OCI-LY7 (cell line): ENCODE results near the gene NUFIP1. TPM values are rescaled to one million over a fixed set of nuclear protein-coding genes. Genes with fewer than 3 reads are reported as not detected.
"Not testable (repeated sequence)": the region's sequence is repeated elsewhere in the genome, so short reads cannot be mapped to it uniquely, and the experiment has no call there.

Source experiments
- BruUV-seq: library from RNA; stranded (reverse); fragments of 400-500 nt; replicated peaks from 2 replicates; lab custom pipeline; 2021; lab: Mats Ljungman, UMichigan
- CTCF ChIA-PET: fragments of 300-600 bp; sonication (Branson Sonifier 250); formaldehyde crosslinking; loops from one replicate; lab custom pipeline; 2022; ENCODE audit warnings: antibody characterized with exemption; ENCODE audit not compliant: unreplicated experiment; lab: Charles Lee
- POLR2A ChIA-PET: fragments of 300-600 bp; sonication (Branson Sonifier 250); formaldehyde crosslinking; loops from one replicate; lab custom pipeline; 2022; ENCODE audit warnings: antibody characterized with exemption; lab: Charles Lee
- DNase-seq: peaks from one replicate; pipeline ENCODE4 v3.0.0-alpha.2; 2015; ENCODE audit warnings: low spot score
- H2AFZ ChIP-seq: fragments of 200-600 bp; sonication (generic), shearing (Covaris generic); 2 replicates; pipeline ENCODE4 v1.6.1; 2014; ENCODE audit warnings: mild to moderate bottlenecking, antibody characterized with exemption, low read length, moderate library complexity
- H3K27ac ChIP-seq: fragments of 200-600 bp; sonication (generic); 2 replicates; pipeline ENCODE4 v1.5.1; 2014; ENCODE audit warnings: mixed run types, low read depth, mild to moderate bottlenecking, moderate library complexity, low read length, inconsistent platforms; ENCODE audit not compliant: poor library complexity, severe bottlenecking
- H3K36me3 ChIP-seq: fragments of 200-600 bp; sonication (generic); 2 replicates; pipeline ENCODE4 v1.6.1; 2014; ENCODE audit warnings: mild to moderate bottlenecking, antibody characterized with exemption, low read length, moderate library complexity, mixed read lengths; ENCODE audit not compliant: insufficient read depth
- H3K4me1 ChIP-seq: fragments of 200-600 bp; sonication (generic); 2 replicates; pipeline ENCODE4 v1.5.1; 2014; ENCODE audit warnings: mild to moderate bottlenecking, low read length; ENCODE audit not compliant: insufficient read depth, poor library complexity, severe bottlenecking
- H3K4me2 ChIP-seq: fragments of 200-600 bp; sonication (generic); 2 replicates; pipeline ENCODE4 v1.6.1; 2014; ENCODE audit warnings: mild to moderate bottlenecking, low read length
- H3K4me3 ChIP-seq: fragments of 200-600 bp; sonication (generic); 2 replicates; pipeline ENCODE4 v1.5.1; 2014; ENCODE audit warnings: mild to moderate bottlenecking, low read depth, low read length; ENCODE audit not compliant: poor library complexity, severe bottlenecking
- H3K79me2 ChIP-seq: fragments of 200-600 bp; sonication (generic); 2 replicates; pipeline ENCODE4 v1.6.1; 2016; ENCODE audit warnings: low read depth, mild to moderate bottlenecking, low read length, moderate library complexity, mixed read lengths; ENCODE audit not compliant: insufficient read depth
- H3K9me2 ChIP-seq: fragments of 200-600 bp; sonication (generic); 2 replicates; pipeline ENCODE4 v1.6.1; 2016; ENCODE audit warnings: mild to moderate bottlenecking, low read length, mixed read lengths; ENCODE audit not compliant: insufficient read depth
- H3K9me3 ChIP-seq: fragments of 200-600 bp; sonication (generic); 2 replicates; pipeline ENCODE4 v1.6.1; 2014; ENCODE audit warnings: mild to moderate bottlenecking, mixed run types, low read length, mixed read lengths
- H4K20me1 ChIP-seq: fragments of 200-600 bp; sonication (generic); 2 replicates; pipeline ENCODE4 v1.6.1; 2014; ENCODE audit warnings: mild to moderate bottlenecking, antibody characterized with exemption, low read length, moderate library complexity, mixed read lengths; ENCODE audit not compliant: insufficient read depth
- CTCF ChIP-seq: fragments of 200-600 bp; sonication (generic); conservative IDR thresholded peaks from 2 replicates; pipeline ENCODE4 v1.5.1; 2014; ENCODE audit warnings: mild to moderate bottlenecking, antibody characterized with exemption, low read length, moderate library complexity, mixed read lengths
- EZH2phosphoT487 ChIP-seq: fragments of 200-600 bp; sonication (generic); IDR thresholded peaks from 2 replicates; pipeline ENCODE4 v1.6.1; 2018; ENCODE audit warnings: low read depth, borderline replicate concordance, mild to moderate bottlenecking, mixed run types, antibody characterized with exemption, low read length, moderate library complexity, mixed read lengths
- intact Hi-C: fragments of 100-400 bp; cut with micrococcal nuclease; formaldehyde crosslinking; loops from one replicate; pipeline ENCODE4 v1.10.0; 2022; ENCODE audit not compliant: unreplicated experiment
- total RNA-seq, 2 experiments: library from RNA; depleted of rRNA in 1 of 2; stranded (reverse); fragments of >200 nt in 1 of 2; shearing (Covaris generic) in 1 of 2; gene quantifications; 2 replicates each; pipeline ENCODE4 v1.2.3, GENCODE V29; 2014 to 2022

Gene NUFIP1
- total RNA-seq, 2 experiments from 2014 or later: 6.8 to 11.4 TPM

GRCh38 chr13:44951184-44951583 lies 38.1 kb downstream of the NUFIP1 start:
- TF ChIP-seq EZH2phosphoT487 (no peak), CTCF (no peak)
- no peak overlapping the region for H3K4me3 ChIP-seq
- CTCF ChIA-PET: no interaction called here

GRCh38 chr13:44943411-44943810 lies 45.9 kb downstream of the NUFIP1 start:
- BruUV-seq, intact Hi-C loops: not testable (repeated sequence)
- POLR2A ChIA-PET: interaction anchor here (0.6 to 1.2 kb wide), 4 partner anchors 19 to 551 kb away, joined by 3 to 5 read pairs (median 4); no protein-coding TSS in a partner anchor

More at GRCh38 chr13:44951184-44951583, 38.1 kb downstream of the NUFIP1 start:
- Histone ChIP-seq H2AFZ (no peak overlapping the region), H3K4me1 (no peaks in the 10 kb centered on the region), H4K20me1 (no peaks in the 10 kb centered on the region), H3K4me2 (no peak overlapping the region), H3K79me2 (no peaks in the 10 kb centered on the region), H3K9me2 (no peaks in the 10 kb centered on the region), H3K9me3 (no peaks in the 10 kb centered on the region), H3K36me3 (peaks cover 67% of the 10 kb centered on the region), H3K27ac (no peak overlapping the region)
- POLR2A ChIA-PET: no interaction called here
- BruUV-seq: no TSS peak
- no peak for DNase-seq
- intact Hi-C loops: no loop called here

GRCh38 chr13:44938854-44939253 lies 50.4 kb downstream of the NUFIP1 start:
- TF ChIP-seq EZH2phosphoT487: no peak
- ChIA-PET CTCF (no interaction called here), POLR2A (no interaction called here)
- Histone ChIP-seq H3K36me3 (peaks cover 31% of the 10 kb centered on the region), H2AFZ (no peak overlapping the region), H3K27ac (no peak overlapping the region), H3K9me3 (no peaks in the 10 kb centered on the region), H3K4me1 (no peaks in the 10 kb centered on the region), H3K4me3 (no peak overlapping the region), H3K4me2 (no peak overlapping the region), H4K20me1 (no peaks in the 10 kb centered on the region), H3K79me2 (no peaks in the 10 kb centered on the region), H3K9me2 (no peaks in the 10 kb centered on the region)
- DNase-seq: no peak
- no TSS peak for BruUV-seq
- intact Hi-C loops: no loop called here

More at GRCh38 chr13:44943411-44943810, 45.9 kb downstream of the NUFIP1 start:
- H2AFZ ChIP-seq, H3K9me3 ChIP-seq, H3K4me3 ChIP-seq, H4K20me1 ChIP-seq, DNase-seq, H3K4me1 ChIP-seq, H3K4me2 ChIP-seq, H3K27ac ChIP-seq, H3K79me2 ChIP-seq, H3K9me2 ChIP-seq, CTCF ChIA-PET: not testable (repeated sequence)
- H3K36me3 ChIP-seq: peaks cover 46% of the 10 kb centered on the region
